Measurements from ENCODE around the gene ZFP28.
A peak's percentile ranks its signal among the peaks of the same experiment; 100 is the strongest.

ZFP28 gene

DNA sequence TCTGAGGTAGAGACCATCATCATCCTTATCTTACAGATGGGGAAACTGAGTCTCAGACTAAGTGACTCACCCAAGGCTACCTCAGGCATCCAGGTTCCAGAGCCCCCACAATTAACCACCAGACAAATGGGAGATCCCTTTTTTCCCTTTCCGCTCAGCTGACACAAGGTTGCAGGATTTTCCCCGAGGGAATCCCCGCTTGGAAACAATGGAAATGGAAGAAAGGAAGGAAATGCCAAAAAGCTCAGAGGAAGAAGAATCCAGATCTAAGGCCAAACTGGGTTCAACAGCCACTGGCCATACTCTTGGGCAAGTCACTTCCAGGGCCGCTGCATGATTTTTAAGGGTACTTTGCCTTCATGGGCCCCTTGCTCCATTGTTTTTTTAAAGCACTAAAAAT lies 57.9 kb downstream of the ZFP28 start:
- no peak for DNase-seq (ENCODE audit: low spot score)

DNA sequence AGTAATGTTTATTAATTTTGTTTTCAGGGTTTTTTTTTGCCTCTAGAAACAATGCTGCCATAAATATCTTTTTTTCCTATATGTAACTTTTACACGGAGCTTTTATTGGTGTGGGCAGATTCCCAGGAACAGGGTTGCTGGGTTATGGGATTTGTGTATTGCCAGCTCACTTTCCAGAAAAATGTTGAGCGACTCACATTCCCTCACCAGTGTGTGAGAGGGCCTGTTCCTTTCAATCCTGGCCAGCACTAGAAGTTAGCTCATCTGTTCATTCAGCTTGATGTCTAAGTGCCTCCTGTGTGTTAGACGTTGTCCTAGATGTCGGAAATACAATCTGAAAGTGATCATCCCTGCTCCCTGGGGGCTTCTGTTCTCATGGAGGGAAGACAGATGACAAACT lies 58.9 kb downstream of the ZFP28 start:
- no peak for DNase-seq (ENCODE audit: low spot score)

- DNase-seq (ENCODE audit: low spot score): no peak
Observed at GRCh38 chr19:56601375-56601774, 62.6 kb downstream of the ZFP28 start.

DNA sequence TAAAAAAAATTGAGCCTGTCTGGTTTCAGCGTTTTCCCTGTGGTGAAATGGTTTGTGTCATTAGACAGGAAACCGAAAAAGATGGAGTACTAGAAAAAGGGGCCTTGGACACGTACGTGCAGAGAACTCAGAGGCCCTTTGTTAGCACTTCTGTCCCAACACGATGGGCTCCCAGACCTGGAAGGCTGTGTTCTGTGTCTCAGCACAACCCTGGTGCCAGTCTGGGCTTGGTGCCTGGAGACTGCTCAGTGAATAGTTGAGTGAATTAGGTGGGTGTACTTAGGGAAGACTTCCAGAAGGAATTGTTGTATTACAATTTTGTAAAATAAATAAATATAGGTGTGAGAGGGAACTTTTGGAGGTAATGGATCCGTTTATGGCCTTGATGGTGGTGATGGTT lies 65.1 kb downstream of the ZFP28 start:
- DNase-seq (ENCODE audit: low spot score): peak; percentile 49

Data from globus pallidus (tissue), 1 donor.